ENCODE data around the gene MVP.
A peak's percentile ranks its signal among the peaks of the same experiment; 100 is the strongest.
"Not testable (repeated sequence)": the region's sequence is repeated elsewhere in the genome, so short reads cannot be mapped to it uniquely, and the experiment has no call there.

MVP gene

DNA sequence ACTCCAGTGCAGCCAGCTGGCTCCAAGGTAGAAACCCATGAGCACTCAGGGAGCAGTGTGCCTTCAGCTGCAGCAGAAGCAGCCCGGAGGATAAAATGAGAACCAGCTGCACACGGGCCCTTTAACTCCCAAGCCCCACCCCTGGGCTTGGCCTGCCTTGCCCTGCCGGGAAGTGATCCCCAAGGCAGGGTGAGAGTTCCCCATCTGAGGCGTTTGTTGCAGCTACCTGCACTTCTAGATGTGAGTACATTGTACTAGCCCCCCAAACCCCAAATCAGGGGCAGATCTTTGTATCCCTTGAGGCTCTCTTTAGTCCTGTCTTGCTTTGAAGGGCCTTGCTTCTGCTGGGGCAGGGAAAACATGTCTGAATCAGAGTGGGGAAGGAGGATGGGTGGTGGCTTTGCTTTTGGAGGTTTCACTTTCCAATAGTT lies at the start of gene MVP:
TSS of gene MVP (plus strand) at position 192 of the 431 bp plus-strand sequence. CDS start 10,088 bp downstream, outside the sequence.
- Histone ChIP-seq H3K4me2 (peak within 1 kb of the TSS; percentile 99), H4K20me1 (peaks cover 51% of the 10 kb centered on the region), H3K27ac (peak within 1 kb of the TSS; percentile 53), H3K36me3 (peaks cover 52% of the 10 kb centered on the region), H3K4me1 (peaks cover 62% of the 10 kb centered on the region), H3K9ac (peak within 1 kb of the TSS; percentile 98), H3K9me3 (no peaks in the 10 kb centered on the region), H3K27me3 (no peaks in the 10 kb centered on the region), H3K4me3 (peak within 1 kb of the TSS; percentile 64)
- no peak for TF ChIP-seq Cebpa-rat (IDR thresholded peaks at IDR 0.05)

GRCh38 chr16:29772330-29772729 lies 47.9 kb upstream of the MVP start:
- H3K36me3 ChIP-seq, result not testable (repeated sequence)

GRCh38 chr16:29774730-29775129 lies 45.5 kb upstream of the MVP start:
- Histone ChIP-seq H3K27ac (no peak overlapping the region), H3K9me3 (no peaks in the 10 kb centered on the region), H3K36me3 (no peaks in the 10 kb centered on the region), H3K4me2 (no peak overlapping the region), H3K4me1 (no peaks in the 10 kb centered on the region), H3K9ac (no peak overlapping the region), H3K27me3 (no peaks in the 10 kb centered on the region), H4K20me1 (no peaks in the 10 kb centered on the region), H3K4me3 (no peak overlapping the region)
- TF ChIP-seq Cebpa-rat (IDR thresholded peaks at IDR 0.05), result no peak

More at GRCh38 chr16:29772330-29772729, 47.9 kb upstream of the MVP start:
- not testable (repeated sequence) for H4K20me1 ChIP-seq, H3K4me3 ChIP-seq, H3K4me1 ChIP-seq, H3K4me2 ChIP-seq, H3K9ac ChIP-seq, H3K27ac ChIP-seq, H3K27me3 ChIP-seq, H3K9me3 ChIP-seq

DNA sequence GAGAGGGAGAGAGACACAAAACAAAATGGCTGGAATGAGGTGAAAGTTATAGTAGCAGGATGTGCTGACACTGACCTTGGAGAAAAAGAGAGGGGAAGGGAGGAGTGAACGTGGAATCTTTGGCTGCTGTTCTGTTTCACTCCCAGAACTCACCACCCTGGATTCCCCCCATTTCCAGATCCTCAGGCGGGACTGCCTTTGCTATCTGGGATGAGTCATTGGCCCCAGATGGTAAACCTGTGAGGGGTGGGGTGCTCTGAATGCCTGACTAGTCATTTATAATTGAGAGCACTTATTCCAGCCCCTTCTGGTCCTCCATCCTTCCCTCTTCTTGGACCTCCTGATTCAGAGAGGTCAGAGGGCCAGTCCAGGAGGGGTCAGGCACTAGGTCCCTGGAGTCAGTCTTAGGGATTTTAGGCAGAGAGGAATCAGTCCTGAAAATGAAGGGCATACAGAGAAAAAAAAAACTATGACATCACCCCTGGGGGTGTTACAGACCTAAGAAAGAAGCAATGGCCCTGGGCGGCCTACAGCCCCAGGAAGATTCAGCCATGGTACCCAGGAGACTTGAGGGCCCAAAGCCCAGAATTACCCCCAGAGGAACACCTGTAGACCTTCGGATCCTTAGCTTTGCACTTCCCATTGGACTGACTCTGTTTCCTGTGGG lies 44.4 kb upstream of the MVP start:
- Histone ChIP-seq H3K4me2 (no peak overlapping the region), H3K4me1 (no peaks in the 10 kb centered on the region), H3K4me3 (no peak overlapping the region), H4K20me1 (no peaks in the 10 kb centered on the region), H3K9me3 (no peaks in the 10 kb centered on the region), H3K36me3 (no peaks in the 10 kb centered on the region), H3K9ac (no peak overlapping the region), H3K27me3 (no peaks in the 10 kb centered on the region), H3K27ac (no peak overlapping the region)
- no peak for TF ChIP-seq Cebpa-rat (IDR thresholded peaks at IDR 0.05)

GRCh38 chr16:29777576-29778350 lies 42.5 kb upstream of the MVP start, which contains the start of gene ZG16:
Gene ZG16 (plus strand): TSS chr16:29778256. CDS start chr16:29779267, 1,011 bp downstream.
- Histone ChIP-seq H3K9ac (no peak within 1 kb of the TSS), H3K4me3 (no peak within 1 kb of the TSS), H3K4me2 (no peak within 1 kb of the TSS), H3K9me3 (no peaks in the 10 kb centered on the region), H3K27ac (no peak within 1 kb of the TSS), H3K36me3 (no peaks in the 10 kb centered on the region), H3K27me3 (no peaks in the 10 kb centered on the region), H4K20me1 (no peaks in the 10 kb centered on the region), H3K4me1 (no peaks in the 10 kb centered on the region)
- TF ChIP-seq Cebpa-rat (IDR thresholded peaks at IDR 0.05), result no peak

DNA sequence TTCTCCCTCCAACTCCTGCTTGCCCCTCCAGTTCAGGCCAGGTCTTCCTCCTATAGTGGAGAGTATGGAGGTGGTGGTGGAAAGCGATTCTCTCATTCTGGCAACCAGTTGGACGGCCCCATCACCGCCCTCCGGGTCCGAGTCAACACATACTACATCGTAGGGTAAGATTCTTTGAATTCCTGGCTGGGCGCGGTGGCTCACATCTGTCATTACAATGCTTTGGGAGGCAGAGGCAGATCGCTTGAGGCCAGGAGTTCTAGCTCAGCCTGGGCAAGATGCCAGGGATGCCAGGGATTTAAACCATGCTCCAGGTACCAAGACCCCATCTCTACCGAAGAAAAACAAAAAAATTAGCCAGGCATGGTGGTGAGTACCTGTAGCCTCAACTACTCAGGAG lies 40.8 kb upstream of the MVP start:
- no peak overlapping the region for H3K4me2 ChIP-seq
- H3K4me1 ChIP-seq, result no peaks in the 10 kb centered on the region

GRCh38 chr16:29783094-29783953 lies 36.9 kb upstream of the MVP start:
- H3K9ac ChIP-seq, H3K4me2 ChIP-seq, H3K27me3 ChIP-seq, H3K4me1 ChIP-seq, H3K27ac ChIP-seq, H3K4me3 ChIP-seq, H3K9me3 ChIP-seq, H3K36me3 ChIP-seq, H4K20me1 ChIP-seq: not testable (repeated sequence)

More for the DNA sequence above, 40.8 kb upstream of the MVP start:
- no peaks in the 10 kb centered on the region for H3K27me3 ChIP-seq
- no peak overlapping the region for H3K4me3 ChIP-seq
- no peaks in the 10 kb centered on the region for H4K20me1 ChIP-seq
- H3K9ac ChIP-seq, result no peak overlapping the region
- H3K36me3 ChIP-seq, result no peaks in the 10 kb centered on the region
- H3K27ac ChIP-seq, result no peak overlapping the region
- no peak for TF ChIP-seq Cebpa-rat (IDR thresholded peaks at IDR 0.05)
- no peaks in the 10 kb centered on the region for H3K9me3 ChIP-seq

GRCh38 chr16:29784157-29784556 lies 36.1 kb upstream of the MVP start:
- Histone ChIP-seq H3K27me3 (no peaks in the 10 kb centered on the region), H3K36me3 (no peaks in the 10 kb centered on the region), H3K9ac (no peak overlapping the region), H3K27ac (no peak overlapping the region), H3K9me3 (no peaks in the 10 kb centered on the region), H3K4me2 (no peak overlapping the region), H3K4me3 (no peak overlapping the region), H4K20me1 (no peaks in the 10 kb centered on the region), H3K4me1 (0 out of 2 replicates have a peak, but pooled peaks cover 5% of the 10 kb centered on the region)
- TF ChIP-seq Cebpa-rat (IDR thresholded peaks at IDR 0.05), result no peak

GRCh38 chr16:29784901-29785500 lies 35.3 kb upstream of the MVP start:
- no peak overlapping the region for H3K27ac ChIP-seq
- peaks cover 11% of the 10 kb centered on the region for H3K4me1 ChIP-seq
- no peaks in the 10 kb centered on the region for H3K27me3 ChIP-seq
- no peaks in the 10 kb centered on the region for H4K20me1 ChIP-seq
- H3K9me3 ChIP-seq, result no peaks in the 10 kb centered on the region
- no peaks in the 10 kb centered on the region for H3K36me3 ChIP-seq
- no peak overlapping the region for H3K4me3 ChIP-seq
- no peak for TF ChIP-seq Cebpa-rat (IDR thresholded peaks at IDR 0.05)
- no peak overlapping the region for H3K9ac ChIP-seq
- no peak overlapping the region for H3K4me2 ChIP-seq

DNA sequence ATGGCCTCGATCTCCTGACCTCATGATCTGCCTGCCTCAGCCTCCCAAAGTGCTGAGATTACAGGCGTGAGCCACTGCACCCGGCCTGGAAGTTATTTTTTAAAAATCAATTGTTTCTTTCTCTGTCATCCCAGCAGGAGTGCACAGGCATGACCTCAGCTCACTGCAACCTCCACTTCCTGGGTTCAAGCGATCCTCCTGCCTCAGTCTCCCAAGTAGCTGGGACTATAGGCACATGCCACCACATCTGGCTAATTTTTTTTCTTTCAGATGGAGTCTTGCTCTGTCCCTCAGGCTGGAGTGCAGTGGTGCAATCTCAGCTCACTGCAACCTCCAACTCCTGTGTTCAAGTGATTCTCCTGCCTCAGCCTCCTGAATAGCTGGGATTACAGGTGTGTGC lies 33.1 kb upstream of the MVP start:
- not testable (repeated sequence) for H3K36me3 ChIP-seq, H3K27ac ChIP-seq, H3K27me3 ChIP-seq, H3K4me2 ChIP-seq, H3K4me3 ChIP-seq, H3K9ac ChIP-seq, H3K9me3 ChIP-seq, H4K20me1 ChIP-seq
- peaks cover 22% of the 10 kb centered on the region for H3K4me1 ChIP-seq

Data from BLaER1 (cell line).